A673 (cell line): Measurements from ENCODE around the gene STK32A.
"Not testable (repeated sequence)": the region's sequence is repeated elsewhere in the genome, so short reads cannot be mapped to it uniquely, and the experiment has no call there.

Source experiments
- EZH2 ChIP-seq: fragments of 200-600 bp; sonication (generic); IDR thresholded peaks from 2 replicates; pipeline ENCODE4 v1.6.1; 2017; ENCODE audit warnings: borderline replicate concordance, low read depth, mild to moderate bottlenecking, mixed read lengths, antibody characterized with exemption, low read length; ENCODE audit not compliant: poor library complexity, severe bottlenecking
- TF ChIP-seq, protein P1 (sequence below): fragments of 300-800, 200-600 bp; sonication (generic); conservative IDR thresholded peaks from 2 replicates; pipeline ENCODE4 v1.5.1; 2017; ENCODE audit warnings: low read depth, mild to moderate bottlenecking, antibody characterized with exemption, low read length, moderate library complexity, mixed read lengths

- TF ChIP-seq, protein P1, sequence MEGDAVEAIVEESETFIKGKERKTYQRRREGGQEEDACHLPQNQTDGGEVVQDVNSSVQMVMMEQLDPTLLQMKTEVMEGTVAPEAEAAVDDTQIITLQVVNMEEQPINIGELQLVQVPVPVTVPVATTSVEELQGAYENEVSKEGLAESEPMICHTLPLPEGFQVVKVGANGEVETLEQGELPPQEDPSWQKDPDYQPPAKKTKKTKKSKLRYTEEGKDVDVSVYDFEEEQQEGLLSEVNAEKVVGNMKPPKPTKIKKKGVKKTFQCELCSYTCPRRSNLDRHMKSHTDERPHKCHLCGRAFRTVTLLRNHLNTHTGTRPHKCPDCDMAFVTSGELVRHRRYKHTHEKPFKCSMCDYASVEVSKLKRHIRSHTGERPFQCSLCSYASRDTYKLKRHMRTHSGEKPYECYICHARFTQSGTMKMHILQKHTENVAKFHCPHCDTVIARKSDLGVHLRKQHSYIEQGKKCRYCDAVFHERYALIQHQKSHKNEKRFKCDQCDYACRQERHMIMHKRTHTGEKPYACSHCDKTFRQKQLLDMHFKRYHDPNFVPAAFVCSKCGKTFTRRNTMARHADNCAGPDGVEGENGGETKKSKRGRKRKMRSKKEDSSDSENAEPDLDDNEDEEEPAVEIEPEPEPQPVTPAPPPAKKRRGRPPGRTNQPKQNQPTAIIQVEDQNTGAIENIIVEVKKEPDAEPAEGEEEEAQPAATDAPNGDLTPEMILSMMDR, result not testable (repeated sequence)
- not testable (repeated sequence) for TF ChIP-seq EZH2
These were observed 8.4 kb downstream of the STK32A start for GRCh38 chr5:147243238-147243637.
